K562 (cell line): ENCODE measurements around the gene TJAP1. TPM values are rescaled to one million over a fixed set of nuclear protein-coding genes. Genes with fewer than 3 reads are reported as not detected.
"Not testable (repeated sequence)": the region's sequence is repeated elsewhere in the genome, so short reads cannot be mapped to it uniquely, and the experiment has no call there.

Experiments
- ATAC-seq: fragments of 200-7000 bp; cut with Tn5 transposase; 3 replicates; pipeline ENCODE4 v1.9.1; 2020; ENCODE audit warnings: moderate library complexity
- BruUV-seq: library from RNA; stranded (reverse); fragments of 400-500 nt; replicated peaks from 2 replicates; lab custom pipeline; 2021; lab: Mats Ljungman, UMichigan
- CTCF ChIA-PET: fragments of 300-600 bp; formaldehyde crosslinking; extraction: SDS; loops from one replicate; lab custom pipeline; 2021; ENCODE audit warnings: low intra/inter-chr PET ratio; lab: Yijun Ruan, JAX
- POLR2A ChIA-PET: fragments of 300-600, 350-650 bp; sonication (Branson Sonifier 250); formaldehyde crosslinking; extraction: SDS; loops from one replicate; lab custom pipeline; 2021; ENCODE audit warnings: antibody characterized with exemption, inconsistent platforms; lab: Yijun Ruan, JAX
- DNase-seq, 4 experiments: peaks; one replicate each; pipeline versions ENCODE4 v3.0.0 to v3.0.0-alpha.2; 2011 to 2018; ENCODE audit warnings: low spot score in 3 of 4, mixed read lengths in 3 of 4; ENCODE audit errors: extremely low read depth in 1 of 4
- FAIRE-seq: peaks from 2 replicates; lab custom pipeline; 2011; peaks lifted over from hg19 to GRCh38; lab: Jason Lieb, UNC
- H2AFZ ChIP-seq: 2 replicates; pipeline ENCODE4 v1.6.0; 2011; ENCODE audit warnings: low read depth, low read length, control low read depth, inconsistent platforms
- H3K27ac ChIP-seq: fragments of 200-600 bp; 3 replicates; pipeline ENCODE4 v1.8.0; 2011; ENCODE audit warnings: low read depth, mild to moderate bottlenecking, control low read depth, inconsistent platforms, low read length, moderate library complexity, mixed read lengths; ENCODE audit errors: extremely low read depth
- H3K27me3 ChIP-seq, 2 experiments: fragments of 300-600 bp in 1 of 2; 2 replicates in 1 of 2; 3 replicates in 1 of 2; pipeline versions ENCODE4 v1.6.0 to v1.8.0; 2011; ENCODE audit warnings: inconsistent platforms in 2 of 2, low read length in 2 of 2, mild to moderate bottlenecking in 1 of 2, mixed read lengths in 1 of 2, moderate library complexity in 1 of 2; ENCODE audit not compliant: control insufficient read depth in 2 of 2, insufficient read depth in 2 of 2
- H3K36me3 ChIP-seq: fragments of 300-600 bp; 3 replicates; pipeline ENCODE4 v1.8.0; 2011; ENCODE audit warnings: mild to moderate bottlenecking, low read length, inconsistent platforms; ENCODE audit not compliant: control insufficient read depth, insufficient read depth
- H3K4me1 ChIP-seq, 2 experiments: fragments of 200-600 bp in 1 of 2; replicated peaks in 1 of 2; 2 replicates in 1 of 2; 3 replicates in 1 of 2; pipeline versions ENCODE4 v1.5.1 to v1.8.0; 2011; ENCODE audit warnings: inconsistent platforms in 2 of 2, low read length in 2 of 2, mild to moderate bottlenecking in 1 of 2, mixed read lengths in 1 of 2, moderate library complexity in 1 of 2; ENCODE audit not compliant: control insufficient read depth in 2 of 2, insufficient read depth in 2 of 2
- H3K4me2 ChIP-seq: 2 replicates; pipeline ENCODE4 v1.6.1; 2011; ENCODE audit warnings: low read length, control low read depth, inconsistent platforms, mixed read lengths; ENCODE audit not compliant: insufficient read depth
- H3K4me3 ChIP-seq: fragments of 200-600 bp; sonication (generic), shearing (Covaris generic); 2 replicates; pipeline ENCODE4 v1.5.1; 2016; ENCODE audit warnings: control low read depth, inconsistent platforms
- H3K79me2 ChIP-seq: fragments of 200-600 bp; 3 replicates; pipeline ENCODE4 v1.8.0; 2011; ENCODE audit warnings: low read length, inconsistent platforms; ENCODE audit not compliant: control insufficient read depth, insufficient read depth
- H3K9ac ChIP-seq, 2 experiments: 2 replicates each; pipeline versions ENCODE4 v1.6.0 to v1.6.1; 2011; ENCODE audit warnings: low read depth in 2 of 2, low read length in 2 of 2, control low read depth in 1 of 2, inconsistent platforms in 1 of 2, mild to moderate bottlenecking in 1 of 2, mixed read lengths in 1 of 2; ENCODE audit not compliant: insufficient read depth in 1 of 2
- H3K9me1 ChIP-seq: one replicate; pipeline ENCODE4 v1.6.0; 2011; ENCODE audit warnings: inconsistent platforms, mild to moderate bottlenecking, low read length, moderate library complexity; ENCODE audit not compliant: control insufficient read depth, insufficient read depth
- H3K9me3 ChIP-seq: replicated peaks from 2 replicates; pipeline ENCODE4 v1.5.1; 2011; ENCODE audit warnings: low read depth, low read length, inconsistent platforms; ENCODE audit not compliant: control insufficient read depth, insufficient read depth
- H4K20me1 ChIP-seq: replicated peaks from 2 replicates; pipeline ENCODE4 v1.6.1; 2011; ENCODE audit warnings: low read length, inconsistent platforms, mixed read lengths; ENCODE audit not compliant: control insufficient read depth, insufficient read depth
- PRDM10 ChIP-seq: fragments of 450-650 bp; IDR thresholded peaks from 2 replicates; pipeline ENCODE4 v1.6.1; 2018; ENCODE audit not compliant: partially characterized antibody
- WGBS: fragments of 100-300 bp; shearing (Covaris generic); methylation state at CpG from one replicate; pipeline ENCODE4 v1.1.6; 2016; ENCODE audit warnings: low coverage, mixed read lengths; ENCODE audit not compliant: insufficient coverage; ENCODE audit errors: missing lambda C conversion rate; 5-methylcytosine and 5-hydroxymethylcytosine counted together
- in situ Hi-C: fragments of 300-500 bp; cut with MboI; formaldehyde crosslinking; loops from 4 replicates; pipeline ENCODE4 v1.15.0; 2018; ENCODE audit warnings: inconsistent platforms, mixed read lengths
- intact Hi-C: fragments of 100-400 bp; cut with micrococcal nuclease; formaldehyde crosslinking; loops from 2 replicates; pipeline ENCODE4 v1.14.2; 2022
- polyA plus RNA-seq, 8 experiments: library from polyadenylated mRNA; depleted of rRNA in 4 of 8; stranded (reverse) in 5 of 8; unstranded in 3 of 8; fragments of >200 nt; fragmentation: Nextera tagmentation in 2 of 8; fragmentation: Illumina TruSeq in 1 of 8; extraction: Ambion mirVana in 2 of 8; extraction: Trizol in 1 of 8; gene quantifications; 2 replicates each; pipeline versions ENCODE4 v1.2.1 to v1.2.3, GENCODE V29; 2011 to 2014; ENCODE audit warnings: inconsistent platforms in 1 of 8, missing spikeins in 1 of 8
- total RNA-seq, 7 experiments: library from RNA; depleted of rRNA in 6 of 7; stranded (reverse); fragments of >200 nt in 6 of 7; fragmentation: Illumina TruSeq in 2 of 7; extraction: Trizol in 2 of 7; gene quantifications; 2 replicates each; pipeline versions ENCODE4 v1.2.1 to v1.2.3, GENCODE V29; 2011 to 2021; ENCODE audit warnings: low replicate concordance in 1 of 7

Gene TJAP1
- total and polyA plus RNA-seq, 9 of the 15 experiments (the other 6 are each of a cell fraction or from before 2014, with no cell fraction given): 0.06 to 35.8 (median 16.2) TPM

GRCh38 chr6:43467265-43467664 is 10.1 kb upstream of the TJAP1 start:
- POLR2A ChIA-PET: interaction anchor here (1.6 kb wide), 1 partner anchor 11 kb away, joined by 5 read pairs; the partner anchor contains the start of gene TJAP1
- H3K4me2 ChIP-seq, H3K9me1 ChIP-seq, H3K4me3 ChIP-seq, FAIRE-seq, H3K79me2 ChIP-seq, CTCF ChIA-PET, intact Hi-C loops, H3K9me3 ChIP-seq, in situ Hi-C loops, BruUV-seq, H3K36me3 ChIP-seq, H4K20me1 ChIP-seq, DNase-seq, H3K9ac ChIP-seq, H3K27ac ChIP-seq, H3K4me1 ChIP-seq, H3K27me3 ChIP-seq, ATAC-seq: not testable (repeated sequence)
- peak; percentile 44 for TF ChIP-seq PRDM10
- WGBS: 36% methylated on average over 5 of the region's 5 CpGs
- H2AFZ ChIP-seq: peak overlapping the region; percentile 37; the same call in 1 of the 2 replicates
